Mesodermal cell (in vitro differentiated cells): ENCODE results near the gene C16orf78. TPM values are rescaled to one million over a fixed set of nuclear protein-coding genes. Genes with fewer than 3 reads are reported as not detected.

Experiments used
- H3K27ac ChIP-seq: 2 replicates; pipeline ENCODE4 v1.7.0; 2013; ENCODE audit warnings: mild to moderate bottlenecking, low read depth, low read length, moderate library complexity; ENCODE audit not compliant: severe bottlenecking
- H3K36me3 ChIP-seq: 2 replicates; pipeline ENCODE4 v1.7.1; 2013; ENCODE audit warnings: mild to moderate bottlenecking, low read length, moderate library complexity; ENCODE audit not compliant: control insufficient read depth, insufficient read depth
- H3K4me1 ChIP-seq: one replicate; pipeline ENCODE4 v1.7.1; 2013; ENCODE audit warnings: mild to moderate bottlenecking, low read length; ENCODE audit not compliant: insufficient read depth, control insufficient read depth, poor library complexity, severe bottlenecking
- H3K4me3 ChIP-seq: 2 replicates; pipeline ENCODE4 v1.7.0; 2013; ENCODE audit warnings: low read length, control low read depth, mild to moderate bottlenecking; ENCODE audit not compliant: insufficient read depth, poor library complexity, severe bottlenecking; ENCODE audit errors: extremely low read depth
- H3K9me3 ChIP-seq: 2 replicates; pipeline ENCODE4 v1.7.1; 2013; ENCODE audit warnings: mild to moderate bottlenecking, low read length, moderate library complexity; ENCODE audit not compliant: control insufficient read depth
- WGBS, 2 experiments: methylation state at CpG; one replicate each; pipeline ENCODE4 v1.1.5; 2013; ENCODE audit warnings: missing lambda C conversion rate in 2 of 2; ENCODE audit not compliant: insufficient coverage in 2 of 2; 5-methylcytosine and 5-hydroxymethylcytosine counted together
- polyA plus RNA-seq, 2 experiments: library from polyadenylated mRNA; stranded (reverse); fragments of 50-300 nt; gene quantifications; one replicate each; pipeline ENCODE4 v1.2.3, GENCODE V29; 2013

C16orf78 gene, protein sequence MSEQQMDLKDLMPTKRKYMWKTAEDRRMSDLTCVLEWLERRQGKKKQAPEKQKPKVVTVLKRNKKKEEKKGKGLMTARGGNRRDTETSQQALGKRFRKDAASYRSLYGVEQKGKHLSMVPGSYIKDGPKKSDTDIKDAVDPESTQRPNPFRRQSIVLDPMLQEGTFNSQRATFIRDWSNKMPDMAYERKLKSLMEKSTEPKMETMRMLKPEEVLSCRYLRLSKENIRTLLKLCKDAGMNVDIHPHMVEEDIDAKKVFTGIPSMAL
- polyA plus RNA-seq (2013, experiment 1 of 2): not detected
- not detected for polyA plus RNA-seq (2013, experiment 2 of 2)

- 90 to 100% methylated on average over 3 of the region's 4 CpGs for WGBS, 2 experiments
- Histone ChIP-seq H3K36me3 (no peaks in the 10 kb centered on the region), H3K4me3 (no peak within 1 kb of the TSS), H3K4me1 (no peaks in the 10 kb centered on the region), H3K27ac (no peak within 1 kb of the TSS), H3K9me3 (no peaks in the 10 kb centered on the region)
Measured at GRCh38 chr16:49373504-49373903, at the start of gene C16orf78. C16orf78 (plus strand) TSS chr16:49373804; CDS start chr16:49373940, 136 bp downstream.

DNA sequence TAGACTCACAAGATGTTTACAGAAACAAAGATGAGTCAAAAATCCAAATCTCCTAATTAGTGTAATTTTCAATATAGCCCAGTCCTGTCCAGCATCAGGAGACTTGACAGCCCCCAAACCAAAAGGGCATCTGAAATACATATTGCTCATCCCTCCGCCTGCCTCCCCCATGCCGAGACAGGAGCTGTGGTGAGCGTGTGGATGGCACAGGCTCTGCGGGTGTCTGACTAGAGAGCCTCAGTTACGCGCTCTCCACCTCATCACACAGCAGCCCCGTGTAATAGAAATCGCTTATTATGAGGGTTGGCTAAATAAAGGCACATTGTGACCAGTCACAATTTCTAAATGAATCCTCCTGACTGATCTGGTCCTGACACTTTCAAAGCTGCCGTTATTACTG lies 48.9 kb upstream of the C16orf78 start:
- Histone ChIP-seq H3K4me1 (no peaks in the 10 kb centered on the region), H3K9me3 (no peaks in the 10 kb centered on the region), H3K27ac (no peak overlapping the region), H3K4me3 (no peak overlapping the region), H3K36me3 (no peaks in the 10 kb centered on the region)
- WGBS, 2 experiments: 90 to 93% methylated on average over 7 of the region's 9 CpGs

GRCh38 chr16:49327466-49327865 lies 46.1 kb upstream of the C16orf78 start:
- Histone ChIP-seq H3K4me1 (no peaks in the 10 kb centered on the region), H3K27ac (no peak overlapping the region), H3K9me3 (no peaks in the 10 kb centered on the region), H3K4me3 (no peak overlapping the region), H3K36me3 (no peaks in the 10 kb centered on the region)
- WGBS, 2 experiments: 95% methylated on average over 3 of the region's 4 CpGs; no CpG with 5 or more reads in 1 of the 2 experiments

DNA sequence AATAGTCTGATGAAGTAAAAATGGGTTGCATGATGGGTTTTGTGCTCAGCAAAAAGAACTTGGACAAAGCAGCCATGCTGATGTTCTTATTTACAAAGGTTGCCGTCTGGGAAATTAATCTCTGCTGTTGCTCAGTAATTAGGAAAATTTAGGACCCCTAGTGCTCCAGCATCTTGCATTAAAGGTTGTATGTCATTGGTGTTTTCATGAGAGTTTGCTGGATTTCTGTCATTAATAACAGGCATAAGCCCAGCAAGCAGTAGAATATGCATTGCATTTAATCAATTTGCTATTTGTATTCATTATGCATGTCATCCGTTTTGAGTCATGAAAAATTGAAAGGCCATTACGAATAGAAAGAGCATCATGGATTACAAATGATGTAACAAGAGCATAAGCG lies 45.3 kb upstream of the C16orf78 start:
- no peaks in the 10 kb centered on the region for H3K4me1 ChIP-seq
- no peak overlapping the region for H3K27ac ChIP-seq
- no peaks in the 10 kb centered on the region for H3K9me3 ChIP-seq
- H3K4me3 ChIP-seq: no peak overlapping the region
- no peaks in the 10 kb centered on the region for H3K36me3 ChIP-seq
- 69 to 83% methylated on average over 3 to 4 of the region's 4 CpGs for WGBS, 2 experiments

GRCh38 chr16:49330562-49331201 lies 42.9 kb upstream of the C16orf78 start:
- no peak overlapping the region for H3K4me3 ChIP-seq
- 86 to 89% methylated on average over 8 of the region's 9 CpGs for WGBS, 2 experiments
- H3K27ac ChIP-seq: no peak overlapping the region
- no peaks in the 10 kb centered on the region for H3K4me1 ChIP-seq
- no peaks in the 10 kb centered on the region for H3K36me3 ChIP-seq
- no peaks in the 10 kb centered on the region for H3K9me3 ChIP-seq

DNA sequence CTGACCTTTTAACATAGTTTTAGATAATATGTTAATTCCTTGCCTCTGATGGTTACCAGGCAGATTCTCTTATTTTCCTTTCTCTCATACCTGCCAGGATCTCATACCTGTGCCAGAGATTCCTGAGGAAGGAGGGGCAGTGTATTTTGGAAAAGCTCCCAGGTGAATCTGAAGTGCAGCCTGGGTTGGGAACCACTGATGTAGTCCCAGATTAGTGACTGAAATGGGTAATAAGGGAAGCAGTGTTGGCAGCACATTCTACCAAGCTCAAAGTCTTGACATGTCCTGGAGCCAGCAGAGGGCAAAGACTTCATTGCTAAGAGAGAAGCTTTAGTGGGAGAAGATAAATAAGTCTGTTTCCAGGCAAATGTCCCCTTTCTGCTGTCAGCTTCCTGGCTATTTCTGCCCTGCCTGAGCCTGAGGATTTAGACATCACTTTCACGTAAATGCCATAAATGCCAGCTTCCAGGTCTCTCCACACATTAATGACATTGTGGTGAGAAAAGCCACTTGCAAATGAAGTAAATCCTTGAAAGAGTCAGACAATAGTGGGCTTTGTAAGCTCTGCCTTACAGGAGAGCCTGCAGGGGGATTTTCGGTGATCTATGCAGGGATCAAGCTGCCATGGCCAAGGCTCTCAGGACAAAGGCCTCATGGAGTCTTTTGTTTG lies 40.9 kb upstream of the C16orf78 start:
- Histone ChIP-seq H3K36me3 (no peaks in the 10 kb centered on the region), H3K4me1 (no peaks in the 10 kb centered on the region), H3K9me3 (no peaks in the 10 kb centered on the region), H3K27ac (no peak overlapping the region), H3K4me3 (no peak overlapping the region)
- 50 to 67% methylated on average over 1 of the region's 2 CpGs for WGBS, 2 experiments

DNA sequence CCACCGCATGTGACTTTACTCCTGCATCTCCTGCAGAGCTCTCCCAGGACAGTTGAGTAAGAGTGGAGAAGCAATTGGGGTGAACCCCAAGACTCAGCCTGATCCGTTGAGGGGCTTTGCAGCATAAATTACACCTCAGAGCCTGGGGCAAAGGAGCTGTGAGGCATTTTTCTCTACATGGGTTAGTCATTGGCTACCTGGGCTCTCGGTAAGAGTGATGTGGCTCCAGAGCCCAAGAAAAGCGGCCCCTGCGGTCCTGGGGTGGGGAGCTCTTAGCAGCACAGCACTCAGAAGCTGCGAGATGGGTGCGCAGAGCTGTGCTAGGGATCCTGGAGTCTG lies 40.4 kb upstream of the C16orf78 start:
- Histone ChIP-seq H3K4me3 (no peak overlapping the region), H3K9me3 (no peaks in the 10 kb centered on the region), H3K36me3 (no peaks in the 10 kb centered on the region), H3K27ac (no peak overlapping the region), H3K4me1 (no peaks in the 10 kb centered on the region)
- WGBS, 2 experiments: 73 to 77% methylated on average over 6 of the region's 7 CpGs

GRCh38 chr16:49335828-49336227 lies 37.8 kb upstream of the C16orf78 start:
- Histone ChIP-seq H3K9me3 (no peaks in the 10 kb centered on the region), H3K36me3 (no peaks in the 10 kb centered on the region), H3K4me3 (no peak overlapping the region), H3K27ac (no peak overlapping the region), H3K4me1 (no peaks in the 10 kb centered on the region)
- WGBS, 2 experiments: 79 to 88% methylated on average over 4 to 6 of the region's 8 CpGs

GRCh38 chr16:49336581-49336980 lies 37.0 kb upstream of the C16orf78 start:
- Histone ChIP-seq H3K9me3 (no peaks in the 10 kb centered on the region), H3K4me3 (no peak overlapping the region), H3K36me3 (no peaks in the 10 kb centered on the region), H3K27ac (no peak overlapping the region), H3K4me1 (no peaks in the 10 kb centered on the region)
- WGBS, 2 experiments: 40 to 72% methylated on average over 1 to 3 of the region's 3 CpGs

DNA sequence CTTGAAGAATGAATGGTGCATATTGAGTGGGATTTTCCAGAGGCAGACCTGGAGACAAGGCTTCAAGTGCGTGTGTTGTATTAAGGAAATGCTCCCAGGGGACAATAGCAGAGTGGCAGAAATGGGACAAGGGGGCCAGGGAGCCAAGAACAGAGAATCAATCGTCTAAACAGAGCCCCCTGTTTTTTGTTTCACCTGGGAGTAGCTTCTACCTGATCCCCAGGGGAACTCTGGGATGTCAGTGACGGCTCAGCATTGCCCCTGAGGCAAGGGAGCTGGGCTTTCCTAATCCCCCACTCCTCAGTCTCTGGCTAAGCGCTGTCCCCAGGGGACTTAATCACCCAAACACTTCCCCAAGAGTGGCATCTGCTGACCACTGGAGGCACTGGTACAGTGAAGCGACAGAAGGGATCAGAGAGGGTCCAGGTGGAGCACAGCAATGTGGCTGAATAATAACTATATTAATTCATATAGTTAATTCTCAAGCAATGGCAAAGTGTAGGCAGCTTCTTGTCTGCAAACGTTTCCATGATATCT lies 35.7 kb upstream of the C16orf78 start:
- Histone ChIP-seq H3K27ac (no peak overlapping the region), H3K4me1 (no peaks in the 10 kb centered on the region), H3K36me3 (no peaks in the 10 kb centered on the region), H3K9me3 (no peaks in the 10 kb centered on the region), H3K4me3 (no peak overlapping the region)
- WGBS, 2 experiments: 69 to 72% methylated on average over 4 to 5 of the region's 6 CpGs
